ENCODE measurements around the gene PRPF18. TPM values are rescaled to one million over a fixed set of nuclear protein-coding genes. Genes with fewer than 3 reads are reported as not detected.

Gene PRPF18
- total and polyA plus RNA-seq, 2 experiments from 2014 or later: 19.3 to 24.7 TPM

DNA sequence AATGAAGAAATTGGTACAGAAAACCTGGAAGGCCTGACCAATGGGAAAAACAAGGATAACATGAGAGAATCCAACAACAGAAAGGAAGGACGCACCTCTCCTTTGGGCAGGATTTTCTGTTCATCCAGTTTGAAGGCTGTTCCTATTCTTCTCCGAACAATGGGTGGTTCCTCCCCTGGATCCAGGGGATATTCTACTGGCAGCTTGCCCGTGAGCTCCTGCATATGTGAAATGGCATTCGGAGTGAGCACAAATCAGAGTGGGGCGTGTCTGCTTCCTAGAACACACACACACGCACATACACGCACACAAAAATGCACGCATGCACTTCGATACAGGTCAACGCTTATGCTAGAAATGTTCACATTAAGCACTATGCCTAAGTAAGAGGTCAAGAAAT is 83.5 kb downstream of the PRPF18 start:
- H3K4me3 ChIP-seq: no peak overlapping the region
- no peaks in the 10 kb centered on the region for H3K79me2 ChIP-seq
- no peak overlapping the region for H3K27ac ChIP-seq
- no peaks in the 10 kb centered on the region for H3K9me2 ChIP-seq (replicated peaks; ENCODE audit: insufficient read depth)
- no peak overlapping the region for H2AFZ ChIP-seq
- no peaks in the 10 kb centered on the region for H4K20me1 ChIP-seq (ENCODE audit: insufficient read depth, poor library complexity, severe bottlenecking)
- H3K4me1 ChIP-seq (ENCODE audit: insufficient read depth): peaks cover 22% of the 10 kb centered on the region
- 94% methylated on average over 10 of the region's 10 CpGs for WGBS (ENCODE audit: low lambda C conversion rate, missing lambda C conversion rate)
- H3K4me2 ChIP-seq: no peak overlapping the region
- no peaks in the 10 kb centered on the region for H3K27me3 ChIP-seq
- no peaks in the 10 kb centered on the region for H3K9me3 ChIP-seq (ENCODE audit: low read depth)
- no peak for DNase-seq (ENCODE audit: low spot score)
- H3K36me3 ChIP-seq (replicated peaks; ENCODE audit: insufficient read depth, low read depth): no peaks in the 10 kb centered on the region
- TF ChIP-seq EZH2phosphoT487 (IDR thresholded peaks at IDR 0.05; ENCODE audit: low read depth, severe bottlenecking, unreplicated experiment) (no peak), EZH2 (IDR thresholded peaks at IDR 0.05; ENCODE audit: borderline replicate concordance) (no peak)
- TF ChIP-seq, protein P1, sequence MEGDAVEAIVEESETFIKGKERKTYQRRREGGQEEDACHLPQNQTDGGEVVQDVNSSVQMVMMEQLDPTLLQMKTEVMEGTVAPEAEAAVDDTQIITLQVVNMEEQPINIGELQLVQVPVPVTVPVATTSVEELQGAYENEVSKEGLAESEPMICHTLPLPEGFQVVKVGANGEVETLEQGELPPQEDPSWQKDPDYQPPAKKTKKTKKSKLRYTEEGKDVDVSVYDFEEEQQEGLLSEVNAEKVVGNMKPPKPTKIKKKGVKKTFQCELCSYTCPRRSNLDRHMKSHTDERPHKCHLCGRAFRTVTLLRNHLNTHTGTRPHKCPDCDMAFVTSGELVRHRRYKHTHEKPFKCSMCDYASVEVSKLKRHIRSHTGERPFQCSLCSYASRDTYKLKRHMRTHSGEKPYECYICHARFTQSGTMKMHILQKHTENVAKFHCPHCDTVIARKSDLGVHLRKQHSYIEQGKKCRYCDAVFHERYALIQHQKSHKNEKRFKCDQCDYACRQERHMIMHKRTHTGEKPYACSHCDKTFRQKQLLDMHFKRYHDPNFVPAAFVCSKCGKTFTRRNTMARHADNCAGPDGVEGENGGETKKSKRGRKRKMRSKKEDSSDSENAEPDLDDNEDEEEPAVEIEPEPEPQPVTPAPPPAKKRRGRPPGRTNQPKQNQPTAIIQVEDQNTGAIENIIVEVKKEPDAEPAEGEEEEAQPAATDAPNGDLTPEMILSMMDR (IDR thresholded peaks at IDR 0.05; ENCODE audit: poor library complexity): no peak

DNA sequence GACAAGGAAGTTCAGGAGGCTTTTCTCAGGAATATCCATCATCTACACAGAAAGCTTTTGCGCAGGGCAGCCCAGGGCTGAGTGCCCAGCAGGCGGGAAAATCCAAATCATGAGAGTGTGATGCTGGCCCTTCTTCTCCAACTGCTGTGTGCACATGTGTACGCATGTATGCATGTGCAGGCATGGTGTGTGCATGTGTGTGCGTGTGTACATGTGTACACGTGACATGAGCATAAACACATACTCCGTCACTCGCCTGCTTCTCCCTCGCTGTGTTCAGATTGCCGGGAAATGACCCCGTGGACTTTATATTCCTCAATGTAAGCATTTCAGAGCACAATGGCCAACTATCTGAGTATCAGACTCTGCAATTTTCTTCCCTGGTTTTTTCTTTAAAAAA is 85.1 kb downstream of the PRPF18 start:
- no peaks in the 10 kb centered on the region for H3K27me3 ChIP-seq
- H3K79me2 ChIP-seq: no peaks in the 10 kb centered on the region
- H3K27ac ChIP-seq: peak overlapping the region; percentile 67
- no peak for DNase-seq (ENCODE audit: low spot score)
- no peaks in the 10 kb centered on the region for H4K20me1 ChIP-seq (ENCODE audit: insufficient read depth, poor library complexity, severe bottlenecking)
- peaks cover 22% of the 10 kb centered on the region for H3K4me1 ChIP-seq (ENCODE audit: insufficient read depth)
- H3K4me3 ChIP-seq: no peak overlapping the region
- no peaks in the 10 kb centered on the region for H3K9me2 ChIP-seq (replicated peaks; ENCODE audit: insufficient read depth)
- TF ChIP-seq EZH2 (IDR thresholded peaks at IDR 0.05; ENCODE audit: borderline replicate concordance): no peak
- TF ChIP-seq EZH2phosphoT487 (IDR thresholded peaks at IDR 0.05; ENCODE audit: low read depth, severe bottlenecking, unreplicated experiment): no peak
- TF ChIP-seq, protein P1 (IDR thresholded peaks at IDR 0.05; ENCODE audit: poor library complexity): no peak
- H3K9me3 ChIP-seq (ENCODE audit: low read depth): no peaks in the 10 kb centered on the region
- 78% methylated on average over 10 of the region's 10 CpGs for WGBS (ENCODE audit: low lambda C conversion rate, missing lambda C conversion rate)
- no peaks in the 10 kb centered on the region for H3K36me3 ChIP-seq (replicated peaks; ENCODE audit: insufficient read depth, low read depth)
- H2AFZ ChIP-seq: no peak overlapping the region
- peak overlapping the region; percentile 2 for H3K4me2 ChIP-seq

DNA sequence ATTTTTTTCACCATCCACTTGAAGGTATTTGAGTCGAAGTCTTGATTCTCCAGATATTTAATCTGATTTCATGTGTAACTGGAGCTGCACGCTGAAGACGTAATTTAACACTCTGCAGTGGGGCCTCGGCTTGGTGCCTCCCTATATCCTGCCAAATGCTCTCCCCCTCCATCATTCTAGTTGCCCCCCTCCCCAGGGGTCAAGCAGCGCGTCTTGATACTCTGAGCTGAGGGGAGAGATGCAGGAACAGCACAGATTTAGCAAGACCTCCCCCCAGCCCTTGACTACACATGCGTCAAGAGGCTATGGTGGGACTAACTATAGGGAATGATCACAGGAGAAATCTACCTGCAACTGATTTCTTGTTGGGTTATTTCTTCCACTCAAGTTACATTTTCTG is 85.8 kb downstream of the PRPF18 start:
- peak overlapping the region; percentile 2 for H3K4me2 ChIP-seq
- no peaks in the 10 kb centered on the region for H3K9me3 ChIP-seq (ENCODE audit: low read depth)
- H3K9me2 ChIP-seq (replicated peaks; ENCODE audit: insufficient read depth): no peaks in the 10 kb centered on the region
- peak overlapping the region; percentile 67 for H3K27ac ChIP-seq
- 48% methylated on average over 7 of the region's 7 CpGs for WGBS (ENCODE audit: low lambda C conversion rate, missing lambda C conversion rate)
- no peak for DNase-seq (ENCODE audit: low spot score)
- no peak overlapping the region for H2AFZ ChIP-seq
- no peaks in the 10 kb centered on the region for H3K36me3 ChIP-seq (replicated peaks; ENCODE audit: insufficient read depth, low read depth)
- H3K4me1 ChIP-seq (ENCODE audit: insufficient read depth): peaks cover 22% of the 10 kb centered on the region
- no peaks in the 10 kb centered on the region for H3K79me2 ChIP-seq
- no peaks in the 10 kb centered on the region for H4K20me1 ChIP-seq (ENCODE audit: insufficient read depth, poor library complexity, severe bottlenecking)
- TF ChIP-seq EZH2phosphoT487 (IDR thresholded peaks at IDR 0.05; ENCODE audit: low read depth, severe bottlenecking, unreplicated experiment) (no peak), EZH2 (IDR thresholded peaks at IDR 0.05; ENCODE audit: borderline replicate concordance) (no peak)
- TF ChIP-seq, protein P1 (IDR thresholded peaks at IDR 0.05; ENCODE audit: poor library complexity): no peak
- H3K4me3 ChIP-seq: no peak overlapping the region
- no peaks in the 10 kb centered on the region for H3K27me3 ChIP-seq

DNA sequence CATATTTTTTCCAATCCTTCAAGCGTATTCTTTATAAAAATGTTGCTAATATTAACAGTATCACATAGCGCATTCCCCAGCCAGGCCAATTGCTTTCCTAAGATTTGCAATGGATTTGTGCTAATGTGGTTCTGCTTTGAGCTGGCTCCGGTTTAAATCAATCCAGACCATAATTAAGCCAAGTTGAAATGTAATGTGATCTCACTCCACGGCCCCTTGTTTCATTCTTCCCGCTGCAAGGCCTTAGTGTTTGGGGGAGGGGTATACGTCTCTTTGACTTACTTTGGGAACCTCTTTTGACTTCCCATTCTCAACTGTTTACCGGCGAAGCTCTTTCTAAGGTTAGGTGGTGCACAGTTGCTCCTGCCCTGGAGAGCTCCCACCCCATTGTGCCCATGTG is 86.4 kb downstream of the PRPF18 start:
- no peak overlapping the region for H2AFZ ChIP-seq
- no peak for DNase-seq (ENCODE audit: low spot score)
- peaks cover 22% of the 10 kb centered on the region for H3K4me1 ChIP-seq (ENCODE audit: insufficient read depth)
- TF ChIP-seq, protein P1 (IDR thresholded peaks at IDR 0.05; ENCODE audit: poor library complexity): no peak
- no peak for TF ChIP-seq EZH2 (IDR thresholded peaks at IDR 0.05; ENCODE audit: borderline replicate concordance)
- no peak for TF ChIP-seq EZH2phosphoT487 (IDR thresholded peaks at IDR 0.05; ENCODE audit: low read depth, severe bottlenecking, unreplicated experiment)
- no peaks in the 10 kb centered on the region for H3K27me3 ChIP-seq
- no peaks in the 10 kb centered on the region for H4K20me1 ChIP-seq (ENCODE audit: insufficient read depth, poor library complexity, severe bottlenecking)
- WGBS (ENCODE audit: low lambda C conversion rate, missing lambda C conversion rate): 36% methylated on average over 8 of the region's 8 CpGs
- no peaks in the 10 kb centered on the region for H3K9me2 ChIP-seq (replicated peaks; ENCODE audit: insufficient read depth)
- H3K9me3 ChIP-seq (ENCODE audit: low read depth): no peaks in the 10 kb centered on the region
- peak overlapping the region; percentile 67 for H3K27ac ChIP-seq
- H3K4me2 ChIP-seq: peak overlapping the region; percentile 33
- no peak overlapping the region for H3K4me3 ChIP-seq
- no peaks in the 10 kb centered on the region for H3K79me2 ChIP-seq
- no peaks in the 10 kb centered on the region for H3K36me3 ChIP-seq (replicated peaks; ENCODE audit: insufficient read depth, low read depth)

Measured in hepatocyte (in vitro differentiated cells).